Right renal cortex interstitium (tissue), 3 donors: ENCODE results near the gene MUC3A. TPM values are rescaled to one million over a fixed set of nuclear protein-coding genes. Genes with fewer than 3 reads are reported as not detected.

Experiments
- DNase-seq, 3 donors: peaks; one replicate each; pipeline ENCODE4 v3.0.0-alpha.2; 2013; ENCODE audit warnings: low read depth in 3 of 3, low spot score in 2 of 3
- polyA plus RNA-seq, 3 donors: library from polyadenylated mRNA; unstranded; fragments of 120-200 nt; gene quantifications; one replicate each; pipeline ENCODE4 v1.2.1, GENCODE V29; 2013; ENCODE audit not compliant: insufficient read length in 3 of 3

The MUC3A gene
- polyA plus RNA-seq, 3 donors, result 0.25 to 0.71 (median 0.43) TPM

DNA sequence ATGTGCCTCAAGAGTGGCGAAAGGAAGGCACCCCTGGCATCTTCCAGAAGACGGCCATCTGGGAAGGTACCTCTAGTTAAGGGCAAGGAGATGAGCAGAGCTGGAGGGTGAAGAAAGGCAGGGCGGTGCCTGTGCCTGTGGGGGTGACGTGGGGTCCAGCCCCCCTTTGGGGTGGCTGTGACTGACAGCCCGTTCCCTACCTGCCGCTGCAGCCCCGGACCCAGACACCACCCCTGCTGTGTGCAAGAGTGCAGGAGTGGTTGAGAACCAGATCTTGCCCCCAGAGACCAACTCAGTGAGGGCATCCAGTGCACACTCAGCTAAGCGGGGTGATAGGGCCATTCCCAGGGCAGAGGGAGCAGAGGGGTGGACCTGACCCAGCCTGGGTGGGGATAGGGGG is 66.3 kb downstream of the MUC3A start:
- no peak for DNase-seq

DNA sequence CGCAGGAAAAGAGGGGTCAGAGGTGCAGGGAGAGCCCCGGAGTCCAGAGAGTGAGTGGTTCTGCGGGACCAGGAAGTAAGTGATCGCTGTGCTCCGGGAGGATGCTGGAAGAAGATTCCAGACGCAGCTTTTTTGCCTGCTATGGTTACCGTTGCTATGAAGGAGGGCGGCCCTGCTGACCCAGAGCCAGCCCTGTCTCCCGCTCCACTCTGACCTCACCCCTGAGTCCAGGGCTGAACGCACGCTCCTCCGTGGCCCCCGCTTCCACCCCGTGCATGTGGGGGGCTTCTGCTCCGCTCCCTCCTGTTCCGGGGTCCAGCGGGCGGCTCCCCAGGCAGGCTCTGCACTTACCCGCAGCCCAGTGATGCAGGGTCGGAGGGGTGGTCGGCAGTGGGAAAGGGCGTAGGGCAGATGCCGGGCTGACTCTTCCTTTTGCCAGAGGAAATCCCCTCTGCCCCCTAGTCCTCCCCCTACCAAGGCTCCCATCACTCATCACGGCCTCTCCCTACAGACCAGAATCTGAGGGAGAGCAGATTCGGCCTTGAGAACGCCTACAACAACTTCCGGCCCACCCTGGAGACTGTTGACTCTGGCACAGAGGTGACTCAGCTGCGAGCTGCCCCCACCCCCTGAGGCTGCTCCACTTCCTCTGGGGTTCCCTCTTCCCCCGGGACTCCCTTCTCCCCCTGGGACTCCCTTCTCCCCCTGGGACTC is 67.9 kb downstream of the MUC3A start:
- DNase-seq, result peak in 2 of 3 donors; percentile 50 to 52

Other genes with a start within 250 kb of the MUC3A start
- 10 to 100 TPM; 22.5 to 25.9 (median 23.3) TPM for gene POP7, start 243.4 kb upstream of the MUC3A start, polyA plus RNA-seq
- under 1 TPM in 2 of 3 donors, not detected in 1; 0.10 to 0.11 TPM for gene EPO, start 229.1 kb upstream of the MUC3A start, polyA plus RNA-seq
- gene ZAN, start 215.9 kb upstream of the MUC3A start, polyA plus RNA-seq, result under 1 TPM in 1 of 3 donors, not detected in 2; 0.03 TPM
- 100 to 1,000 TPM in 1 of 3 donors, 10 to 100 TPM in 2; 77.9 to 101 (median 81.5) TPM for gene EPHB4, start 122.0 kb upstream of the MUC3A start, polyA plus RNA-seq
- 10 to 100 TPM; 17.2 to 19.8 (median 17.6) TPM for gene SLC12A9, start 96.8 kb upstream of the MUC3A start, polyA plus RNA-seq
- 10 to 100 TPM; 63.9 to 74.3 (median 64.5) TPM for gene TRIP6, start 82.1 kb upstream of the MUC3A start, polyA plus RNA-seq
- gene SRRT, start 74.4 kb upstream of the MUC3A start, polyA plus RNA-seq, result 100 to 1,000 TPM; 136 to 156 (median 154) TPM
- gene UFSP1, start 59.8 kb upstream of the MUC3A start, polyA plus RNA-seq, result 1 to 10 TPM in 2 of 3 donors, under 1 TPM in 1; 0.96 to 2.3 (median 1.9) TPM
- gene ACHE, start 53.6 kb upstream of the MUC3A start, polyA plus RNA-seq, result 1 to 10 TPM; 3.2 to 3.7 (median 3.2) TPM
- under 1 TPM in 1 of 3 donors, not detected in 2; 0.42 TPM for gene MUC12, start 20.0 kb downstream of the MUC3A start, polyA plus RNA-seq
- not detected for gene MUC17, start 70.5 kb downstream of the MUC3A start, polyA plus RNA-seq
- gene TRIM56, start 135.9 kb downstream of the MUC3A start, polyA plus RNA-seq, result 10 to 100 TPM; 15.5 to 16.3 (median 16.2) TPM
- 1 to 10 TPM in 2 of 3 donors, under 1 TPM in 1; 0.89 to 1.2 (median 1.1) TPM for gene SERPINE1, start 177.6 kb downstream of the MUC3A start, polyA plus RNA-seq
- gene AP1S1, start 204.9 kb downstream of the MUC3A start, polyA plus RNA-seq, result 10 to 100 TPM; 72.1 to 82.5 (median 76.9) TPM
- gene VGF, start 216.0 kb downstream of the MUC3A start, polyA plus RNA-seq, result under 1 TPM; 0.07 to 0.21 (median 0.08) TPM
- not detected for gene NAT16, start 230.8 kb downstream of the MUC3A start, polyA plus RNA-seq